GM18517 (cell line): ENCODE results near the gene LCNL1.

Experiments
- ATAC-seq: cut with Tn5 transposase; IDR thresholded peaks from one replicate; pipeline ENCODE4 v1.9.1; 2021; ENCODE audit warnings: mild to moderate bottlenecking, moderate library complexity; ENCODE audit not compliant: unreplicated experiment

LCNL1 gene

GRCh38 chr9:136946228-136947027 lies 36.4 kb upstream of the LCNL1 start:
- ATAC-seq: no peak

- ATAC-seq: no peak
Observed at GRCh38 chr9:136947028-136947891, 35.5 kb upstream of the LCNL1 start.

- no peak for ATAC-seq
Observed at GRCh38 chr9:136947955-136948510, 34.8 kb upstream of the LCNL1 start.

- ATAC-seq: peak; percentile 6
Observed at GRCh38 chr9:136949239-136949816, 33.5 kb upstream of the LCNL1 start.

- peak; percentile 79 for ATAC-seq
Observed at GRCh38 chr9:136949817-136950655, 32.8 kb upstream of the LCNL1 start.

- no peak for ATAC-seq
Observed at GRCh38 chr9:136950656-136951276, 32.0 kb upstream of the LCNL1 start.

- ATAC-seq: no peak
Observed at GRCh38 chr9:136951541-136952320, 31.1 kb upstream of the LCNL1 start, which contains the start of gene LCN12. TSS of gene LCN12 (plus strand) at chr9:136952273. CDS start at chr9:136952328, 55 bp downstream.

GRCh38 chr9:136952321-136952850 lies 30.4 kb upstream of the LCNL1 start:
- ATAC-seq: no peak

- ATAC-seq: no peak
Observed at GRCh38 chr9:136952876-136953770, 29.7 kb upstream of the LCNL1 start.

- no peak for ATAC-seq
Observed at GRCh38 chr9:136953771-136954269, 29.0 kb upstream of the LCNL1 start.

GRCh38 chr9:136954270-136955083 lies 28.3 kb upstream of the LCNL1 start:
- no peak for ATAC-seq

GRCh38 chr9:136955202-136955942 lies 27.4 kb upstream of the LCNL1 start:
- no peak for ATAC-seq

- ATAC-seq: no peak
Observed at GRCh38 chr9:136955943-136956335, 26.9 kb upstream of the LCNL1 start.

- no peak for ATAC-seq
Observed at GRCh38 chr9:136956604-136957003, 26.2 kb upstream of the LCNL1 start.

GRCh38 chr9:136957461-136957860 lies 25.3 kb upstream of the LCNL1 start:
- no peak for ATAC-seq

- no peak for ATAC-seq
Observed at GRCh38 chr9:136957901-136958300, 24.9 kb upstream of the LCNL1 start.
